ENCODE results near the gene QRICH2. TPM values are rescaled to one million over a fixed set of nuclear protein-coding genes. Genes with fewer than 3 reads are reported as not detected.
A peak's percentile ranks its signal among the peaks of the same experiment; 100 is the strongest.

The QRICH2 gene
- total and polyA plus RNA-seq, 2 of the 4 experiments (the other 2 are of a cell fraction) = 4.3 to 4.8 TPM

GRCh38 chr17:76238847-76239537 is 69.1 kb downstream of the QRICH2 start:
- Histone ChIP-seq H3K4me2 (ENCODE audit: low read depth, low read length) (no peak overlapping the region), H2AK9ac (replicated peaks; ENCODE audit: low read depth, low read length, poor library complexity) (no peak overlapping the region), H3K27ac (ENCODE audit: insufficient read depth, low read length) (no peak overlapping the region), H3K14ac (replicated peaks; ENCODE audit: low read depth, low read length) (no peak overlapping the region), H3K9ac (ENCODE audit: low read depth, low read length) (no peak overlapping the region), H3K9me3 (ENCODE audit: control insufficient read depth, insufficient read depth, low read length) (no peaks in the 10 kb centered on the region), H3K9me1 (ENCODE audit: insufficient read depth, low read length) (no peaks in the 10 kb centered on the region; the same call in 1 of the 2 replicates), H3K4me3 (ENCODE audit: insufficient read depth, low read depth, low read length) (no peak overlapping the region), H2BK15ac (ENCODE audit: low read depth, low read length) (no peak overlapping the region), H4K5ac (ENCODE audit: low read depth, low read length) (no peak overlapping the region), H3K36me3 (ENCODE audit: control insufficient read depth, insufficient read depth, low read length) (no peaks in the 10 kb centered on the region), H3K23ac (ENCODE audit: low read depth, low read length) (no peak overlapping the region; the same call in 1 of the 2 replicates), H2BK120ac (ENCODE audit: low read depth, low read length) (no peak overlapping the region), H2AFZ (replicated peaks; ENCODE audit: low read length, poor library complexity) (no peak overlapping the region), H3K4me1 (ENCODE audit: control insufficient read depth, insufficient read depth, low read length) (peaks cover 3% of the 10 kb centered on the region; the same call in 1 of the 2 replicates), H2BK20ac (ENCODE audit: low read depth, low read length) (no peak overlapping the region), H4K91ac (ENCODE audit: insufficient read depth, low read depth, low read length) (no peak overlapping the region), H2AK5ac (ENCODE audit: low read depth, low read length) (0 out of 2 replicates have a peak overlapping the region, but pooled peaks have one; percentile 27), H3K18ac (ENCODE audit: low read depth, low read length) (no peak overlapping the region), H2BK5ac (ENCODE audit: low read depth, low read length, poor library complexity, severe bottlenecking) (no peak overlapping the region), H4K8ac (ENCODE audit: low read depth in 2 of 2, low read length in 2 of 2) (no peak overlapping the region), H4K20me1 (ENCODE audit: insufficient read depth, low read length) (no peaks in the 10 kb centered on the region), H3K56ac (ENCODE audit: extremely low read depth, insufficient read depth, low read length) (no peak overlapping the region), H3K79me1 (ENCODE audit: low read depth in 1 of 2, low read length in 2 of 2) (no peaks in the 10 kb centered on the region), H3K4ac (ENCODE audit: low read depth, low read length) (no peak overlapping the region), H3K27me3 (ENCODE audit: control insufficient read depth, insufficient read depth, low read length) (peaks cover 18% of the 10 kb centered on the region)
- 37% methylated on average over 2 of the region's 11 CpGs; no CpG with 5 or more reads in 1 of the 2 experiments for WGBS, 2 experiments (ENCODE audit: extremely low coverage in 2 of 2, insufficient read length in 1 of 2)
- DNase-seq (no peak), ATAC-seq (ENCODE audit: low read depth) (no peak)
- dilution Hi-C loops (cut with HindIII; ENCODE audit: low sequenced_read_pairs, unreplicated experiment) (no loop called here), in situ Hi-C loops (cut with MboI; ENCODE audit: low sequenced_read_pairs) (no loop called here), intact Hi-C loops (cut with micrococcal nuclease) (no loop called here)
- BruUV-seq (replicated peaks) = no TSS peak
- CTCF ChIA-PET = interaction anchor here (0.6 kb wide), 1 partner anchor 31 kb away, joined by 4 read pairs; no protein-coding TSS in a partner anchor
- POLR2A ChIA-PET (ENCODE audit: unreplicated experiment) = no interaction called here
- no peak for TF ChIP-seq SMC3 (IDR thresholded peaks at IDR 0.05; ENCODE audit: low read depth, low read length)
- TF ChIP-seq CEBPB (IDR thresholded peaks at IDR 0.05; ENCODE audit: low read depth, low read length) = no peak
- no peak for TF ChIP-seq MAFK (IDR thresholded peaks at IDR 0.05; ENCODE audit: low read depth, low read length)
- no peak for TF ChIP-seq CTCF (conservative IDR thresholded peaks at IDR 0.05; ENCODE audit: low read depth, low read length)
- no peak for TF ChIP-seq ELK1 (IDR thresholded peaks at IDR 0.05; ENCODE audit: borderline replicate concordance, low read depth, low read length)
- no peak for TF ChIP-seq POLR2A (IDR thresholded peaks at IDR 0.05; ENCODE audit: low read depth, low read length)
